CD14-positive monocyte (primary cell): ENCODE results near the gene PHPT1. TPM values are rescaled to one million over a fixed set of nuclear protein-coding genes. Genes with fewer than 3 reads are reported as not detected.
"Not testable (repeated sequence)": the region's sequence is repeated elsewhere in the genome, so short reads cannot be mapped to it uniquely, and the experiment has no call there.

ENCODE experiments used
- DNase-seq, 3 donors: peaks; one replicate each; pipeline ENCODE4 v3.0.0-alpha.2; 2011 to 2022
- H2AFZ ChIP-seq: 2 replicates; pipeline ENCODE4 v1.6.0; 2012; ENCODE audit warnings: mild to moderate bottlenecking, low read depth, low read length, inconsistent platforms; ENCODE audit not compliant: insufficient read depth, poor library complexity, severe bottlenecking
- H3K27ac ChIP-seq, 2 donors: 1 replicate in 1 of 2; 2 replicates in 1 of 2; pipeline ENCODE4 v1.5.1; 2012 to 2013; ENCODE audit warnings: low read length in 2 of 2, control low read depth in 1 of 2, inconsistent platforms in 1 of 2, low read depth in 1 of 2, mild to moderate bottlenecking in 1 of 2
- H3K27me3 ChIP-seq, 2 donors: one replicate each; pipeline versions ENCODE4 v1.6.0 to v1.6.1; 2011 to 2013; ENCODE audit warnings: low read length in 2 of 2; ENCODE audit not compliant: control insufficient read depth in 2 of 2, insufficient read depth in 2 of 2
- H3K36me3 ChIP-seq, 2 donors: replicated peaks in 1 of 2; 1 replicate in 1 of 2; 2 replicates in 1 of 2; pipeline versions ENCODE4 v1.5.1 to v1.6.1; 2012 to 2013; ENCODE audit warnings: low read length in 2 of 2, control low read depth in 1 of 2, inconsistent platforms in 1 of 2, mild to moderate bottlenecking in 1 of 2; ENCODE audit not compliant: insufficient read depth in 2 of 2, control insufficient read depth in 1 of 2
- H3K4me1 ChIP-seq, 2 donors: 1 replicate in 1 of 2; 2 replicates in 1 of 2; pipeline versions ENCODE4 v1.5.1 to v1.6.1; 2012 to 2013; ENCODE audit warnings: low read length in 2 of 2, control low read depth in 1 of 2, inconsistent platforms in 1 of 2, mild to moderate bottlenecking in 1 of 2, moderate library complexity in 1 of 2; ENCODE audit not compliant: insufficient read depth in 2 of 2, control insufficient read depth in 1 of 2
- H3K4me2 ChIP-seq: replicated peaks from 2 replicates; pipeline ENCODE3; 2012; ENCODE audit warnings: low read length, moderate library complexity, mild to moderate bottlenecking; ENCODE audit not compliant: poor library complexity, severe bottlenecking; ENCODE audit errors: extremely low read depth
- H3K4me3 ChIP-seq, 3 experiments: fragments of 200-600 bp in 1 of 3; sonication (generic) in 1 of 3; replicated peaks in 1 of 3; 1 replicate in 2 of 3; 2 replicates in 1 of 3; pipeline ENCODE4 v1.5.1; 2011 to 2013; ENCODE audit warnings: low read length in 3 of 3, mild to moderate bottlenecking in 3 of 3, control low read depth in 2 of 3, low read depth in 2 of 3, inconsistent platforms in 1 of 3, moderate library complexity in 1 of 3
- H3K79me2 ChIP-seq: 2 replicates; pipeline ENCODE4 v1.6.0; 2012; ENCODE audit warnings: mild to moderate bottlenecking, control low read depth, inconsistent platforms, low read length, moderate library complexity; ENCODE audit not compliant: insufficient read depth
- H3K9ac ChIP-seq: 2 replicates; pipeline ENCODE4 v1.6.0; 2017; ENCODE audit warnings: low read length, mild to moderate bottlenecking; ENCODE audit not compliant: insufficient read depth, poor library complexity, severe bottlenecking
- H3K9me3 ChIP-seq, 2 donors: replicated peaks in 1 of 2; 1 replicate in 1 of 2; 2 replicates in 1 of 2; pipeline versions ENCODE4 v1.5.1 to v1.6.1; 2012 to 2013; ENCODE audit warnings: low read length in 2 of 2, control low read depth in 1 of 2; ENCODE audit not compliant: control insufficient read depth in 1 of 2, insufficient read depth in 1 of 2
- H4K20me1 ChIP-seq: 2 replicates; pipeline ENCODE4 v1.6.0; 2012; ENCODE audit warnings: mild to moderate bottlenecking, low read length, control low read depth, moderate library complexity; ENCODE audit not compliant: insufficient read depth
- H3K27ac Mint-ChIP-seq, 7 donors: one replicate each; pipeline ENCODE4 v1.8.0; 2020; ENCODE audit warnings: mild to moderate bottlenecking in 7 of 7, mixed read lengths in 7 of 7, moderate library complexity in 6 of 7, inconsistent platforms in 2 of 7
- H3K27me3 Mint-ChIP-seq, 3 donors: one replicate each; pipeline ENCODE4 v1.8.0; 2021 to 2022; ENCODE audit warnings: low read depth in 3 of 3, mild to moderate bottlenecking in 3 of 3, mixed read lengths in 3 of 3, moderate library complexity in 3 of 3, inconsistent platforms in 1 of 3
- H3K36me3 Mint-ChIP-seq, 2 donors: one replicate each; pipeline ENCODE4 v1.8.0; 2020; ENCODE audit warnings: mixed read lengths in 2 of 2, inconsistent platforms in 1 of 2, mild to moderate bottlenecking in 1 of 2
- H3K4me1 Mint-ChIP-seq: one replicate; pipeline ENCODE4 v1.8.0; 2020; ENCODE audit warnings: mild to moderate bottlenecking, mixed read lengths
- H3K4me3 Mint-ChIP-seq, 2 donors: one replicate each; pipeline ENCODE4 v1.8.0; 2020; ENCODE audit warnings: mild to moderate bottlenecking in 2 of 2, mixed read lengths in 2 of 2, moderate library complexity in 1 of 2
- H3K9me3 Mint-ChIP-seq, 7 donors: one replicate each; pipeline ENCODE4 v1.8.0; 2020 to 2022; ENCODE audit warnings: mixed read lengths in 7 of 7, mild to moderate bottlenecking in 6 of 7, moderate library complexity in 6 of 7, inconsistent platforms in 2 of 7
- WGBS: methylation state at CpG from one replicate; pipeline ENCODE4 v1.1.5; 2013; ENCODE audit warnings: missing lambda C conversion rate; ENCODE audit not compliant: insufficient coverage; 5-methylcytosine and 5-hydroxymethylcytosine counted together
- intact Hi-C, 2 donors: fragments of 100-400 bp; cut with micrococcal nuclease; formaldehyde crosslinking; loops; one replicate each; pipeline versions ENCODE4 v1.15.0 to v1.15.1; 2023
- polyA plus RNA-seq, 3 donors: library from polyadenylated mRNA; depleted of rRNA in 1 of 3; unstranded in 2 of 3; stranded (reverse) in 1 of 3; fragments of 300-500 nt in 2 of 3; fragments of >200 nt in 1 of 3; fragmentation: Illumina TruSeq in 2 of 3; gene quantifications; 1 replicate in 2 of 3; 2 replicates in 1 of 3; pipeline ENCODE4 v1.2.3, GENCODE V29; 2012 to 2021
- TF ChIP-seq, protein P1 (sequence below): fragments of 200-600 bp; IDR thresholded peaks from one replicate; pipeline ENCODE4 v1.8.0; 2022; ENCODE audit warnings: antibody characterized with exemption, mild to moderate bottlenecking

The PHPT1 gene
- polyA plus RNA-seq, 3 donors, result 70.0 to 163 (median 94.3) TPM

DNA sequence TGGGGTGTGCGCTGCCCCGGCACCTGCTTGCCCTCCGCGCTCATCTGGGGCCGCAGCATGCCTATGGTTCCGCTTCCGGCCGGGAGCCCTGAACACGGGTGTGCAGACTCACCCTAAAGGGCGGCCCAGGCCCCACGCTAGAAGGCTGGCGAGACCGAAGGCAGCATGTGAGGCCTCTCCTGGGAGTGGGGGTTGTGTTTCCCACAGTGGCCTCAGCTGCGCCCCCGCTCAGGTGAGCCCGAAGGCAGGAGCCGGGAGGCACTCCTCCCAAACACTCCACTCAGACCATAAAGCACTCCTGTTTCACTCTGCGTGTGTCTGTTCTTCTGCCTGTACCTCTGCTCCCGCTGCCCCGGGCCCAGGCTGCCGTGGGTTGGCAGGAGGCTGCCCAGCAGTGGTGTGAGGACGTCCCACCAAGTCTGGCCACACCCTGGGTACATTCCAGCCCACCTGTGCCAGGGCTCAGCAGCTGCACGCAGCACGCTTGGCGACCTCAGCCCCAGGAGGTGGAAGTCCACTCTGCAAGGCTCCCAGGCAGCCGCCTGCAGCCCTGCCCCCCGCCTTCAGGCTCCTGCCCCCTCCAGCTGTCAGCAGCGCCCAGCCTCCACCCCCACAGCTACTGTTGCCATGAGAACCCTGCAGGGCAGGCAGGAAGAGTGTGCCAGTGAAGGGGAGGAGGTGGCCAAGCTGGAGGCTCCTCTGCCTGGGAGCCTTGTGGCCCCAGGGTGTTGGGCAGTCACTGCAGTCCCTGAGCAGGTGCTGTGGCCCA is 8.1 kb upstream of the PHPT1 start:
- H3K4me2 ChIP-seq, result no peak overlapping the region
- no peaks in the 10 kb centered on the region for H3K9me3 ChIP-seq
- peaks cover 8 to 27% of the 10 kb centered on the region in 2 donors for H3K27me3 ChIP-seq
- no peak overlapping the region for H3K9ac ChIP-seq
- H3K79me2 ChIP-seq, result no peaks in the 10 kb centered on the region
- no peak overlapping the region for H3K4me3 Mint-ChIP-seq
- no peak overlapping the region for H3K4me3 ChIP-seq
- H2AFZ ChIP-seq, result no peak overlapping the region
- DNase-seq, result no peak
- H3K27me3 Mint-ChIP-seq, result peaks cover 16 to 39% (median 27%) of the 10 kb centered on the region in 3 donors
- WGBS, result 90% methylated on average over 18 of the region's 28 CpGs
- H3K4me1 ChIP-seq, result peaks cover 15 to 25% of the 10 kb centered on the region in 2 donors
- H3K4me1 Mint-ChIP-seq, result peaks cover 8% of the 10 kb centered on the region
- peaks cover 18 to 39% of the 10 kb centered on the region in 2 donors for H3K36me3 Mint-ChIP-seq
- intact Hi-C loops, result loop anchor here (5.0 to 10.0 kb wide), 3 partner anchors 34 to 191 kb away; partner anchors contain the start of genes C8G (in 1 of the 2), FBXW5 (in 1 of the 2), FUT7 (in 1 of the 2) and RABL6 (in 1 of the 2)
- peaks cover 24 to 28% of the 10 kb centered on the region in 2 donors for H3K36me3 ChIP-seq
- TF ChIP-seq, protein P1, sequence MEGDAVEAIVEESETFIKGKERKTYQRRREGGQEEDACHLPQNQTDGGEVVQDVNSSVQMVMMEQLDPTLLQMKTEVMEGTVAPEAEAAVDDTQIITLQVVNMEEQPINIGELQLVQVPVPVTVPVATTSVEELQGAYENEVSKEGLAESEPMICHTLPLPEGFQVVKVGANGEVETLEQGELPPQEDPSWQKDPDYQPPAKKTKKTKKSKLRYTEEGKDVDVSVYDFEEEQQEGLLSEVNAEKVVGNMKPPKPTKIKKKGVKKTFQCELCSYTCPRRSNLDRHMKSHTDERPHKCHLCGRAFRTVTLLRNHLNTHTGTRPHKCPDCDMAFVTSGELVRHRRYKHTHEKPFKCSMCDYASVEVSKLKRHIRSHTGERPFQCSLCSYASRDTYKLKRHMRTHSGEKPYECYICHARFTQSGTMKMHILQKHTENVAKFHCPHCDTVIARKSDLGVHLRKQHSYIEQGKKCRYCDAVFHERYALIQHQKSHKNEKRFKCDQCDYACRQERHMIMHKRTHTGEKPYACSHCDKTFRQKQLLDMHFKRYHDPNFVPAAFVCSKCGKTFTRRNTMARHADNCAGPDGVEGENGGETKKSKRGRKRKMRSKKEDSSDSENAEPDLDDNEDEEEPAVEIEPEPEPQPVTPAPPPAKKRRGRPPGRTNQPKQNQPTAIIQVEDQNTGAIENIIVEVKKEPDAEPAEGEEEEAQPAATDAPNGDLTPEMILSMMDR, result no peak
- H3K27ac Mint-ChIP-seq, result no peak overlapping the region
- no peaks in the 10 kb centered on the region for H4K20me1 ChIP-seq
- peaks cover 0 to 12% (median 6%) of the 10 kb centered on the region in 7 donors for H3K9me3 Mint-ChIP-seq
- no peak overlapping the region for H3K27ac ChIP-seq

DNA sequence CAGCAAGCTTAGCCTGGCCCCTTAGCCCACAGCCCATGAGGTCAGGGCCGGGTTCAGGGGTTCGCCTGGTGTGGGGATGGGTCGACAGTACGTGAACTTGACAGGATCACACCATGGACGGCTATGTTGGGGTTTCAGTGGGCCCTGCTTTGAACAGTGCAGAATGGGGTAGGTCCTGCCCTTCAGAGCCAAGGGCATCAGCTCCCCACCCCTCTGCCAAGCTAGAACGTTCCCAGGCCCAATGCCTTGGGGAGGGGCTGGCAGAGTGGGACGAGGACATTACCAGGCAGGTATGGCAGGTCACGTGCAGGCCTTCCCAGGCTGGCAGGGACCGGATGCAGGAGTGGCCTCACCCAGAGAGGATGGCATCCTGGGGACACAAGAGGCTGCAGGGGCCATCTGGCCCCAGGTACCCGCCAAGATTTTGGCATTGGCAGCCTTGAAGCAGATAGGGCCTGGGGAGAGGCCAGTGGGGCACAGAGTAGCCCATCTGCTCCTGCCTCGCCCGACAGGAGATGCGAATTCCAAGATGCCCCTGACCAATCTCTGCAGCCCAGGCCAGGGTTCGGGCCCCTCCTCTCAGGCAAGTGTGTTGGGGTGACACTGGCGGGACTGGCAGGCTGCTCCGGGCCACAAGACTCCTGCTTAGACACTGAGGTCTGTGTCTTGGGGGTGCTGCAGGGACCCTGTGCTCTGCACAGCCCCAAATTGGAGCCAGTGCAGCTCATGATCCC is 7.4 kb upstream of the PHPT1 start:
- Mint-ChIP-seq H3K4me3 (peak overlapping the region; percentile 70 to 86), H3K27me3 (peaks cover 21 to 45% (median 32%) of the 10 kb centered on the region in 3 donors), H3K4me1 (peaks cover 12% of the 10 kb centered on the region), H3K9me3 (peaks cover 0 to 15% (median 9%) of the 10 kb centered on the region in 7 donors), H3K36me3 (peaks cover 18 to 32% of the 10 kb centered on the region in 2 donors)
- Histone ChIP-seq H3K4me1 (peaks cover 15 to 31% of the 10 kb centered on the region in 2 donors), H2AFZ (peak overlapping the region; percentile 78), H3K4me2 (peak overlapping the region; percentile 72), H3K4me3 (peak overlapping the region in 1 of 3 experiments; percentile 74), H3K27me3 (peaks cover 12 to 31% of the 10 kb centered on the region in 2 donors), H3K36me3 (peaks cover 18 to 22% of the 10 kb centered on the region in 2 donors)
- H3K27ac Mint-ChIP-seq, H4K20me1 ChIP-seq, H3K27ac ChIP-seq, H3K9ac ChIP-seq, H3K79me2 ChIP-seq, H3K9me3 ChIP-seq, DNase-seq: not testable (repeated sequence)
- WGBS, result 78% methylated on average over 5 of the region's 16 CpGs
- intact Hi-C loops, result loop anchor here (5.0 to 10.0 kb wide), 3 partner anchors 35 to 190 kb away; partner anchors contain the start of genes C8G (in 1 of the 2), FBXW5 (in 1 of the 2), FUT7 (in 1 of the 2) and RABL6 (in 1 of the 2)
